HG03432 (cell line): Measurements from ENCODE around the gene HEG1.

ENCODE experiments used
- ATAC-seq: cut with Tn5 transposase; IDR thresholded peaks from one replicate; pipeline ENCODE4 v1.9.1; 2021; ENCODE audit warnings: mild to moderate bottlenecking, moderate library complexity; ENCODE audit not compliant: unreplicated experiment

The HEG1 gene

DNA sequence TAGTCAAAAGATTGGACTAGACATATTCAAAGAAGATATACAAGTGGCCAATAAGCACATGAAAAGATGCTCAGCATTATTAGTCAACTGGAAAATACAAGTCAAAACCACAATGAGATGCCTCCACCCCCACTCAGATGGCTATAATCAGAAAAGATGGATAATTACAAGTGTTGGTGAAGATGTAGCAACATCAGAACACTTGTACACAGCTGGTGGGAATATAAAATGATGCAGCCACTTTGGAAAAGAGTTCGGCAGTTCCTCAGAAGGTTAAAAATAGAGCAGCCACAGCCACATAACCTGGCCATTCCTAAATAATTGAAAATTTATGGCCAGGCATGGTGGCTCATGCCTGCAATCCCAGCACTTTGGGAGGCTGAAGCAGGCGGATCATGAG lies 38.4 kb downstream of the HEG1 start:
- ATAC-seq, result no peak

DNA sequence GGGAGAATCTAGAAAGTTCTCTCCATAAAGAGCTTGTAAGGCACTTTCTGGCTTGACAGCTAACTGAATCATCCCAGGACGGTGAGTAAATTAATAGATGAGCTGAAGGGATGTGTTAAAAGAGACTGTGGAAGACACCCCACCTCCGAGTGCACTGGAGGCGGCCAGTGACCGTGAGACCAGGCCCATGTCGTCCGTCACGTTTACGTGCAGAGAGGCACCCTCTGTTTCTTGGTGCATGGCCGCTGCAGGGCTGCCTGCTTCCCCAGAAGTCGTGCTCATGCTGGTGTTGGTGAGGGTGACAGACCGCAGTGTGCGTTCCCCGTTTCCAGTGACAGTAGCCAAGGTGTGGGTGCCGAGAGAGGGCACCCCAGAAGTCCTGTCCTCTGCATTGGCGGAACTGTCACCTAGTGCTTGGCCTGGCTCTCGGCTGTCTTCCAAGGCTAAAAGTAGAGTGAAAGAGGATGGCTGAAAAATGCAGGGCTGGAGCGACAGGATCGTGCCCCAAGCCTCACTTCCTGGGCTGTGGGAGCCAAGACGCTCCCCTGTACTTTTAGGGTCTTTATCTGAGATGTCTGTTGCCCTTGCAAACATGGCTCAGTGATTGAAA lies 41.1 kb downstream of the HEG1 start:
- no peak for ATAC-seq

DNA sequence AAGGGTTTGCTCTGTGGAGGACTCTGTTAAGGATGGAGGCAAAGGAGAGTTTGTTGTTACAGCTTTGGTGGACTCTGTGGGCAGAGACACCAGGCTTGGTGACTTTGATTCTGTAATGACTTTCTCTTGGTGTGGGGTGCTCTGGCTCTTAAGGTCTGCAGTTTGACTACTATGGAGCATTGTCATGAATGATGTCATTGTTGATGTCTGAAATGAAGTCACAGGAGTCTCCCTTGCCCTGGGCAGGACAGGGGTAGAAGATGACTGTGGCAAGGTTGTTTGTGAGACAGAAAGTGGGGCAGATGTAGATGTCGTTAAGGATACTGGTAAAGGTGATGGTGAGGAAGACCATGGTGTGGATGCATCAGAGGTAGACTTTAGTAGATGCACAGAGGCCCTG lies 42.7 kb downstream of the HEG1 start:
- no peak for ATAC-seq

DNA sequence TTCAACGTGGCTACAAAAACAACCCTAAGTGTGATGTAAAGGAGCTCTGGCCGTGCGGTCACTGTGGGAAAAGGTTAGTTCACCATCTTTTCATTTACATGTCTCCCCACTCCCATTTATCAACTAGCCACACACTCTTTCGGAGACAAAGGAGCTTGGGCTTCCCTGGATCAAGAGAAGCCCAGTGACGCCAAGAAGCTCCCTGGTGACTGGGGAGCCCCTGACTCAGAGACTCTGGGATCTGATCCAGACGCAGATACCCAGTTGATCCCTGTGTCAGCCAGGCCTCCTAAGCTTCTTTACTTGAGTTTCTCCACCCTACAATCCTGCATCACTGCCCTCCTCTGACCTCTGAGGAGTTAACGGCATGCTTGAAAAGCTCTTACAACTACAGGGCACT lies 43.9 kb downstream of the HEG1 start:
- ATAC-seq, result no peak

DNA sequence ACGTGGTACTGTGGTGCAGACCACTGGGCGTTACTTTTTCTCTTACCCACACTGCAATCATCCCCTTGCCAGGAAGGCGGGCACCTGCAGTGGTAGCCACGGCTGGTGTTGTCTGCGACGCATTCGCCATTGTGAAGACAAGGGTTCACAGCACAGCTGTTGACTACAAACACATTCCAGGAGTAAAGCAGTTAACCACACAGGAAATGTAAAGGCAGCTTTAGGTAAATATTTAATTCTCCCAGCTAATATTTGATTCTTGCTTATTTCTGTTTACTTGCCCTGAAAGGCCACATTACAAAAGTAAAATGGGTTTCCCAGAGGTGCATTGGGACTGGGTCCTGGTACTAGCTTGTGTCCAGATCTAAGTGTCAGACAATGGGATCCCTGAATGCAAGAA lies 45.4 kb downstream of the HEG1 start:
- ATAC-seq, result no peak

DNA sequence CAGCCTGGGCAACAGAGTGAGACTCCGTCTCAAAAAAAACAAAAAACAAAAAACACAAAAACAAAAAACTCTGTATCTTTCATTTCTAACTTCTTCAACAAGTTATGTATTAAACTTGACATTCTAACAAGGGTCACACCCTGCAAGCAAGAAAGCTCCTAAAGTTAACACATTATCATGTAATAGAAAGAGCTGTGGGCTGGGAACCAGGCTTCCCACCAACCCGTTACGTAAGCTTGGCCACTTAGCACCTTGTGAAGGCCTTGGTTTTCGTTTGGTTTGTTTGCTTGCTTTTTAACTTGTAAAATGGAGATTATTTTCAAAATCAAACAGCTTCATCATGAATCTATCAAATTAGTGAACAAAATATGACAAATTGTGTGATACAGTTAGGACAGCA lies 47.0 kb downstream of the HEG1 start:
- ATAC-seq, result no peak

DNA sequence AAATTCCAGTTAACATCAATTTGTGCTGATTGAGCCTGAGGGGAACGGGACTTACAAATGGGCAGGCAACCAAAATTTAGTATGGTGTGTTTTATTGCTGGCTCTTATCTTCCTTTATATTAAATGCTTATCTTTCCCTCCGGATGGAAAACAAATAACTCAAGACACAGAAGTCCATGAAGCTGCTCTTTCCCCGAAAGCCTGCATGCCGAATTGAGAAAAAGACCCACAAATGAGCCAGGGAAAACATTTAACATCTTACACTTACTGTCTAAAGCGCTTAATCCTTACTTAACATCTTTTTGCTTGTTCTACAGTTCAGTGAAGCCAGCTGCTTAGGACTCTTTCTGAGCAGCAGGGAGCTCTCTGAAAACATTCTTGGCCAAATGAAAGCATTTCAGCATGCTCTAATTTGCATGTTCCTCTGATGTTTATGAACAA lies 49.5 kb downstream of the HEG1 start:
- no peak for ATAC-seq

DNA sequence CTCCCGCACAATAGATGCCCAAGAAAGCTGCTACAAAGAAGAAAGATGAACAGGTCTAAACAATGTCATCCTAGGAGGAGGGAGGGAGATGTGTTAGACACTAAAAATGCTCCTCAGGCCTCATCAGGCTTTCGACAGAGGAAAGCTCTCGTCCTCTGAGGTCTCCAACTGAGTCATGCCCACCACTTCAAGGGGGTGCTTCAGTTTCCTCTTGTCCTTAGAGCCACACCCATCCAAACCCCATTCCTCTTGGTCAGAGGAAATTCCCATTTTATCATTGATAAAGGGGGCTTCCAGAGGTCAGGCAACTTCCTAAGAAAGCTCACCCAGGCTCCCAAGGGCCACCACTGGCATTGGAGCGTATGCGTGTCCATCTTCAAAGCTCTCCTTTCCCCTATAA lies 50.1 kb downstream of the HEG1 start:
- no peak for ATAC-seq

DNA sequence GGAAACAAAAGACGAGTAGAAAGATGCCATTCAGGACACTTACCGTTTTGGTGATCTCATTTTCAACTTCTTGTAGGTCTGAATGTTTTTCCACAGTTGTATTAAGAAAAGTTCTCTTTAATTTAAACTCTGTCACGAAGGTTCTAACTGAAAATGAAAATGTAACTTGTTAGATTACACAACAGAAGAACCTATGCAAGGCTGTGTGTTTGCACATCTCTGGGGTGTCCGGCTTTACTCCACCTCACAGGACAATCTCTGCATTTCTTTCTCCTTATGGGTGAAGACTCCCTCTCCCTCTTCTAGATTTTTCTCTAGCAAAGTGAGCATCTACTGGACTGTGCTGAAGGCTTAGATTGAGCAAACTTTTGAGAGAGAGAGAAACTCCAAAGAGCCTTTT lies 50.6 kb downstream of the HEG1 start:
- ATAC-seq, result no peak

DNA sequence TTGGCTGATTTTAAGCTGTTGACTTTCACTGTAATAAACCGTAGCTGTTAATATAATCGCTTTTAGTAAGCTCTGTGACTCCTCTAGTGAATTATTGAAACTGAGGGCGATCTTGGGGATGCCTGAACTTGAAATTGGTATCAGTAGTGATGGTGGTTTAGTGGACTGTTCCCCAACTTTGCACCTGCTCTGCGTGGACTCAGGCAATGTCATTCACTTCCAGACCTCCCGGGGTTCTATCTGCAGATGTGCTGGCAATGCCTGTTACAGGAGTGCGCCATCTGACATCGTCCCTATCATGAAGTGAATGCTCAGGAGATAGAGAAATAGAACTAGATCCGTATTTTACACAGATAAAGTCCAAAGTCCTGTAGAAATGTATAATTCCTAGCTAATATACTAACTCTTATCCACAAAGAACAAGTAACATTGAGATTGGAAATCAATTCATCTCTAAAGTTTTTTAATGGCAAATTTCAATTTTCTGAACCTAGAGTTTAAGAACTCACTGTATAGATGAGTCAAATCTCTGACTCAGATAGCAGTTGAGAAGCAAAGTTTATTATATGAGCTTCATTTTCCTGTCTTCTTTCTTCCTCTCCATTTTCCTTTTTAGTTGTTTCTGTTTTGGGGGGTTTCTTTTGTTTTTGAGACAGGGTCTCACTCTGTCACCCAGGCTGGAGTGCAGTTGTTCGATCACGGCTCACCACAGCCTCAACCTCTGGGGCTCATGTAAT lies 51.8 kb downstream of the HEG1 start:
- no peak for ATAC-seq

DNA sequence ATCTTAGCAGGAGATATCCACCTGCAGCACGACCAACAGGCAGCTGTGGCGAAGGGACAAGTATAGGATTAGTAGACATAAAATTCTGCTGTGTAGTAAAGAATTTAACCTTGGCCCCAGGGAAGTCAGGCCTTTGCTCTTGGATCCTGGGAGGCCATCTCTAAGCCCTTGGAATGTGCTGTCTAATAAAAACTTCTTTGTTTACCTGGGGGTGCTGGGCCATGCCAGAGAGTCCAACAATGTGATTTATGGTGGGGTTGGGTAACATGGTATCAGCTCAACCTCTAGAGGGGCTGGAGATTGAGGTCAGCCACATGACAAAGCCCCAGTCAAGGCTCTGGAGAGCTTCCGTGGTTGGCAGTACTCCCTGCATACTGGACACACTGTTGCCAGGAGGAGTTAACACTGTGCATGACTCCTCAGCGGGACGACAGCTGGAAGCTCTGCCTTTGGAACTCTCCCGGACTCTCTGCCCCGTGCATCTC lies 52.4 kb downstream of the HEG1 start:
- ATAC-seq, result no peak

DNA sequence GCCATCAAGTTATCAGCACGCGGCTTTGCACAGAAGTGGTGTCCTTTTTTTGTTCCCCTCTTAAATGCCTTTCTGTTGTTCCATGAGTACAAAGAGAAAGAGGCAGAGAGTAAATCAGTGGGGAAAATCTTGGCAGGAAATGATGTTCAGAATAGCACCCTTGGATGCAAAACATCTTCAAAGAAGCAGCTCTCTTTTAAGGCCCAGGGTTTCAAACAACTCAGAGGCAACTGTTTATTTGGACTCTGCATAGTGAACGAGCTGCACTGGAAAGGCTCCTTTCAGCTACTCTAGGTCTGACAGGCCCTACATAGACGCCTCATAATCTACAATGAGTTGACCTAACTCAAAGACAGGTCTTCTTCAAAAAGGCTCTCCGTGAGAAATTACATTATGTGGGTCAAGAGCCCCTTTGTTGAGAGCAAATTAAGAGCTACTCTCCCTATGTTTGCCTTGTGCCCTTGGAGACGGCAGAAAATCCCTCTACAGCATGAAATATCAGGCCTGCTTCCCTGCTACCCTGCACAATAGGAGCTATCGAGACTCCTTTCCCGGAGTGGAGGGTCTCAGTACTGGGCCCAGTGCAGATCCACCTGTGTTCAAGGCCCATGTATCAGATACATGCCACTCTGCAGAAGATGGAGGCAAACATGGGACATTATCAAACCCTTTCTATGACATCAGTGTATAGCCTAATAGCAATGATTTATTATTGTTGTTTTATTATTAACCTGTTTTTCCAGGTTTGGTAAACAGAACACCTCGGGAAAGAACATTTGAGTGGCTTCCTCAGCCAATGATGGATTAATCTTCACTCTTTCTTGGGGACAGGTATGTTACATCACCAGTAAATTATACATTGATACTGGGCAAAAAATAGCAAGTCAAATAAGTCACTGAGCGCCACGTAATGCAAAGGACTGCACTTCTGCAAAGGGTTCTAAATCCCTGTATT lies 53.1 kb downstream of the HEG1 start:
- ATAC-seq, result no peak

DNA sequence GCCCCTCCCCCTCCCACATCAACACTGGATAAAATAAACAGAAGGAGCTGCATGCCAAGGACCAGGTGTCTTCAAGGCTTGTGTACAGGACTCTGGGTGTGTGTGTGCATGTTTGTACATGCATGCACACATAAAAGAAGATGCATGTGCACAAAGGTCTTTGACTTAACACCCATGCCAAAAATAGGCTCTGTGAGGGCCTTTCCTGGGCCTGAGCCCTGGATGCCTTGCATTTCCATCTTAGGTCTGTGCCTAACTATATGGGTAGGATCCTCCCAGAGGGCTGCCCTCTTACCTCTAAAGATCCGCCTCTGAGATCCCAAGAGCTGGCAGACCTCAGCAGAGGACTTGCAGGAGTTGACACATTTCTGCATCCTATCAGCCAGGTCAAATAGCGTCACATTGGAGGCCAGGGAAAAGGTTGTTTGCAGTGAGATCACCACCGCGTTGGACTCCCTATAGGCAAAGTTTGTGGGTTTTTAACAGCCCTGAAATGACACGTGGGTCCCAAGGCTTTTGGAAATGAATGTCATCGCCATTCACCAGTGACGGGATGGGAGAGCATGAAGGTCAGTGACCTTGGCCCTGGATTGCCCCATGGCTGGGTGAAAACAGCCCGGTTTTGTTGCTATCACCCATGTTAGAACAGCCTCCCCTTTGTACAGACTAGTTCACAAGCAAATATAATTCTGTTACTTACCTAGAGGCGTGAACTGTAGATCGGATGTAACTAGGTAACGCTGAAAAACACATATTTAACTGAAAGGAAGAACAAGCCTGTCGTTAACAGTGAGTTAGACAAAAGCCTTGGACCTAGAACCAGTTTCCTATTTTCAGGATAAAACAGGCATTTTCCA lies 54.0 kb downstream of the HEG1 start:
- ATAC-seq, result no peak

DNA sequence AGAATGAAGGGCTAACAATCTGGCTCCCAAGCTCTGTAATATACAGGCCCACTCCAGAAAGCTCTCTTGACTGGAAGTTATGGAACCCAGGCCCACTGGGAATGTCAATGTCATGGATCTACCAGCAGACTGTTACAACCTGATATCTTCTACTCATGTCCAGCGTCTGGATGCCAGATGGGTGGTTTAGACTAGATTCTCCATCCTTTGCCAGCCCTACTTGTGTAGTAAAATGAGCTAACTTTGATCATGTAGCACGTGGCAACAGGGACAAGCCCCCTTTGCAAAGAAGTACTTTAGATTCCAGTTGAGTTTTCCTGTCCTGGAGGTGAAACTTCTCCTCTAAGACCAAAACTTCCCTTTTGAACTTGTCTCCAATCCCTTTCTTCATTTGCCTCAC lies 55.1 kb downstream of the HEG1 start:
- ATAC-seq, result no peak

DNA sequence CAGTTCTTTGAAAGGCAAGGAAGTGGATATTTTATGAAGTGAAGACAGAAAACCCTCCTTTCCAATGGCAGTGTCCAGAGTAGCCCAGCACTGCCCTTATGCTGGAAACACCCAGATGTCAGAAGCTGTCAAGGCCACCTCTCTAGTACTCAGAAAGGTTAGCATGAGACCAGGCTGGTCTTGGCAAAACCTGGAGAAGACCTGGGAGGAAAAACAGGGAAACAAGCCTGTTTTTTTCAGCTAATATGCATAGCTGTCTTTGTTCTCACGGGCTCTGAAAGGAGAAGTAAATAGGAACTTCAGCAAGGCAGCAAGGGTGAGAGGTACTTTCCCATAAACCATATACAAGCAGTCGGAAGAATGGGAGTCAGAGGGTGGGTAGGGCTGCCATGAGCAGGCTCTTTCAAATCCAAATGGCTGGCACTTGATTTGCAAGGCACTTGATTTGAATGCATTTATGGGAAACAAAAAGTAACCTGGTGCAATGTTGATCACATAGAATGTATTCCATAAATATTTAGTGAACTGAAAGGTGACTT lies 55.8 kb downstream of the HEG1 start:
- ATAC-seq, result no peak

DNA sequence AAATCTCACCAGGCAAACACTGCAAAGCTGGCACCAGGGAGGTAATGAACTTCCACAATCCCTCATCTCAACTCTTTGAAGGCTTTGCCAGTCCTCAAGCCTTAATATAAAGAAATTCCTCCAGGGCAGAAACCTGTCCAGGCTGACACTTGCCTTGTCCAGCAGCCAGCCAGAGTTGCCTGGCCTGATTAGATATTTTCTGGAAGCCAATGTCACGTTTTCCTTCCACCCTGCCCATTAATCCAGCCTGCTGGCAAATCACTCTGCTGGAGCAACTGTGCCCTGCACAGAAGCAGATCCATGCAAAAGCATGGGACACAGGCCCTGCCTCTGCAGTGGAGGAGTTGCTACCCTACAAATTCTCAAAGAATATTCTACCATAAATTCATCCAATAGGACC lies 56.5 kb downstream of the HEG1 start:
- ATAC-seq, result no peak

DNA sequence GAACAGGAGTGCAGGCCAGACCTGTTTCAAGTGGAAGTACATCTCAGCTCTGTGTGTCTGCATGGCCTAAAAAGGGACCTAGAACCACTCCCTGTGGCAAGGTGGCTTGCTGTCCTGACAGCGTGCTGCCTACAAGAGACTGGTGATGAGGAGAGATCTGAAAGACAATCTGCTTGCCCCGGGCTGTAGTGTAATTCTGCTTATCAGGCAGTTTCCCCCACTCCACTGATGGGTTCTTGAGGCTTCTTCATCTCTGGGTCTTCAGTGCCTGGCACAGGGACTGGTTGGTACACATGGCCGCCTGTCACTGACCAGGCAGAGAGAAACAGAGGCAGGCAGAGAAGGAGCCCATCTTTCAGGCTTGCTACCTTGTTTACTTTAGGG lies 57.6 kb downstream of the HEG1 start:
- no peak for ATAC-seq

DNA sequence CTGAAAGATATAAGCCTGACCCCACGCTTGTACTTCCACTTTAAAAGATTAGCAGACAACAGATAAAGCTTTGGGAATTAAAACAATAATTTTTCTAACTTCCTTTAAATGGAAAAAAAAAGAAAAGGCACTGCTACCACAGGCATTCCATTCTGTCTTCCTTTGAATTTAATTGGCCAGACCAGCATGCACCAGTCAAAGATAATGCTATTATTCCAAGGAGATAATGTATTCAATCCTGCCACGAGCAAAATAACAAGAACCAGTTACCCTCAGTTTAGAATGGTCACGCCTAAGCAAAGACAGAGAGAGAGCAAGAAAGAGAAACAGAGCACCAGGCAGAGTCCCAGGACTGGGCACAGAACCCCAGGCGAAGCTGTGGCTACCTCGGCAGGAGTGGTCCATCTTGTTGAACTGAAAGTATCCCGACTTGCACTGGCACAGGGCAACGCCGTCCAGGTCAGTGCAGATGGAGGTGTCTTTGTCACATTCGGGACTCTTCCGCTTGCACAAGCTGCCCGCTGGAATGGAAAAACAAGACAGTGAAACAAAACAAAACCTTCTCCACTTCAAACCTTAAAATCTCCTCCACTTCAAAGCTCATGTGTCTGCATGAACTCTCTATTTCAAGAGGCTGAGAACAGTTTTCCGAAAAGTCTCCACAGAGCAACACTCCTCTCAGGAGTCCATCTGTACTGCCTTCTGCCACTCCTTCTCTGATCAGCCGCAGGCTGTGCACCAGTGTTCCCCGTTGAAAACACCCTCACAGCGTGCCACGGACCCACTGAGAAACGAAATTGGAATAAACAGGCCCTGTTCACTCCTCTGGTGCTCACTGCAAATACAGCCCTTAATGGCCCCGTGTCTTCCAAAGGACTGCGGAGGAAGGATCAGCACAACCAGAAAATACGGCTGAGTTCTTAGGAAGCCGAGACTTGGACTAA lies 58.2 kb downstream of the HEG1 start:
- ATAC-seq, result no peak

DNA sequence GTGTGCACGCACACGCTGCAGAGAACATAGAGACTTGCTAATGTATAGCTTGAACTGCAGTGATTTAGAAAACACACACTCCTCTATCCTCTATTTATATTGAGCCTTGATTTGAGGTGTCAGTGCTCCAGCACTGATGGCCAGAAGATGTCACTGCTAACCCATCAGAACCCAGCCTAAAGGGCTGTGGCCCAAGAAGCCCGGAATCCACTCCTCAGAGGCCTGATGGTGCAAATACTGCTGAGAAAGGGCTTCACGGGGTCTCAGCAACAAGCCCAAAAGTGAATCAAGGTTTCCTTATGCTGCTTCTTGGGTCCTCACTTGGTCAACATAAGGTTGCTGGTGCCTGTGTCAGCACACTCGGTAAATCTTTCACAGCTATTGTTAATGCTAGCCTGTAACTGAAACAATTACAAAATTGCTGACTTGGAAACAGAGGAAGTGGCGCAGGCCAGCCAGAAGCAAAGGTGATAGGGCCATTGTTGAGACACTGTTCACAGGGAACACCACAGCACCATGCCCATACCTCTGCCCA lies 60.3 kb downstream of the HEG1 start:
- ATAC-seq, result no peak
